ENCODE results near the gene CSMD2.

CSMD2 gene

GRCh38 chr1:34162852-34163766 is 1.9 kb downstream of the CSMD2 start:
- TF ChIP-seq REST (IDR thresholded peaks at IDR 0.05; ENCODE audit: insufficient read depth in 1 of 2, low read depth in 2 of 2, low read length in 2 of 2) (no peak), FOXP2 (optimal IDR thresholded peaks at IDR 0.05; ENCODE audit: borderline replicate concordance, extremely low read depth, extremely low read length, insufficient read depth) (no peak), TAF1 (IDR thresholded peaks at IDR 0.05; ENCODE audit: borderline replicate concordance, insufficient read depth, low read length) (no peak), SIN3A (IDR thresholded peaks at IDR 0.05; ENCODE audit: borderline replicate concordance, insufficient read depth, low read length) (no peak), POLR2AphosphoS5 (IDR thresholded peaks at IDR 0.05; ENCODE audit: low read depth, low read length) (no peak)

- TF ChIP-seq FOXP2 (optimal IDR thresholded peaks at IDR 0.05; ENCODE audit: borderline replicate concordance, extremely low read depth, extremely low read length, insufficient read depth), result no peak
- no peak for TF ChIP-seq REST (IDR thresholded peaks at IDR 0.05; ENCODE audit: insufficient read depth in 1 of 2, low read depth in 2 of 2, low read length in 2 of 2)
- TF ChIP-seq POLR2AphosphoS5 (IDR thresholded peaks at IDR 0.05; ENCODE audit: low read depth, low read length), result no peak
- no peak for TF ChIP-seq TAF1 (IDR thresholded peaks at IDR 0.05; ENCODE audit: borderline replicate concordance, insufficient read depth, low read length)
- no peak for TF ChIP-seq SIN3A (IDR thresholded peaks at IDR 0.05; ENCODE audit: borderline replicate concordance, insufficient read depth, low read length)
Measured at GRCh38 chr1:34156739-34157138, 8.3 kb downstream of the CSMD2 start.

- no peak for TF ChIP-seq SIN3A (IDR thresholded peaks at IDR 0.05; ENCODE audit: borderline replicate concordance, insufficient read depth, low read length)
- no peak for TF ChIP-seq REST (IDR thresholded peaks at IDR 0.05; ENCODE audit: insufficient read depth in 1 of 2, low read depth in 2 of 2, low read length in 2 of 2)
Measured at GRCh38 chr1:34155860-34156259, 9.2 kb downstream of the CSMD2 start.

- TF ChIP-seq REST (IDR thresholded peaks at IDR 0.05; ENCODE audit: insufficient read depth in 1 of 2, low read depth in 2 of 2, low read length in 2 of 2), result no peak
Measured at GRCh38 chr1:34153246-34153645, 11.8 kb downstream of the CSMD2 start.

- no peak for TF ChIP-seq REST (IDR thresholded peaks at IDR 0.05; ENCODE audit: insufficient read depth in 1 of 2, low read depth in 2 of 2, low read length in 2 of 2)
- no peak for TF ChIP-seq POLR2AphosphoS5 (IDR thresholded peaks at IDR 0.05; ENCODE audit: low read depth, low read length)
- TF ChIP-seq TAF1 (IDR thresholded peaks at IDR 0.05; ENCODE audit: borderline replicate concordance, insufficient read depth, low read length), result no peak
- TF ChIP-seq SIN3A (IDR thresholded peaks at IDR 0.05; ENCODE audit: borderline replicate concordance, insufficient read depth, low read length), result no peak
- no peak for TF ChIP-seq FOXP2 (optimal IDR thresholded peaks at IDR 0.05; ENCODE audit: borderline replicate concordance, extremely low read depth, extremely low read length, insufficient read depth)
Measured at GRCh38 chr1:34149501-34149900, 15.5 kb downstream of the CSMD2 start.

Measured in PFSK-1 (cell line).